Stimulated activated CD8-positive, alpha-beta memory T cell treated with anti-CD3 and anti-CD28 coated beads, Interleukin-12 subunit alpha, Interleukin-12 subunit beta, amount 100 ng/mL, for 24 hours (primary cell): ENCODE measurements around the gene SPOP.

ENCODE experiments used
- DNase-seq: peaks from one replicate; pipeline ENCODE4 v3.0.0-alpha.2; 2020; ENCODE audit errors: extremely low read depth

The SPOP gene

DNA sequence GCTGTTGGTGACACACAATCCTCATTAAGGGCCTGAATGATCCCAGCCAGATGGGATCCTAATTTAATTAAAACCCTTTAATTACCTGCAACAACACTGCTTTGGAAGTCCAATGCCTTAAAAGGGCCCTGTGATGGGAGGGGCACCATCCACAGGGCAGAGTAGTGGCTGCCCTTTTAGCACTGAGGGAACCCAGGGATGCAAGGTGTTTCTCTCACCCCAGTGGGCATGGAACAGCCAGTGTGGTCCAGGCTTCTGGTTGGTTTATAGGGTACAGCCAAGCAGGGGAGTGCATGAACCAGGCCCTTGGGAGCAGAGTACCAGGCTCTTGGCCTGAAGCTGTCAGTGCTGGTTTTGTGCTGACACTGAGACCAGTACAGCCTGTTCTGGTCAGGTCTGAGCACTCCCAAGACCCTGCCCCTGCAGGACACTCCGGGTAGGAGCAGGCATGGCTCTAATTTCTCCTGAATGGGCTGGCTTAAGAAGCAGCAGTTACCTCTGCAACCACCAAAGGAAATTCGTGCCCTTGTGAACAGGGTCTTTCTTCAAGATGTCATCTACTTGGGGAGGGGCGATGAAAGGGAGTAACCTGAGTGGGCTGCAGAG lies 92.4 kb downstream of the SPOP start:
- no peak for DNase-seq

DNA sequence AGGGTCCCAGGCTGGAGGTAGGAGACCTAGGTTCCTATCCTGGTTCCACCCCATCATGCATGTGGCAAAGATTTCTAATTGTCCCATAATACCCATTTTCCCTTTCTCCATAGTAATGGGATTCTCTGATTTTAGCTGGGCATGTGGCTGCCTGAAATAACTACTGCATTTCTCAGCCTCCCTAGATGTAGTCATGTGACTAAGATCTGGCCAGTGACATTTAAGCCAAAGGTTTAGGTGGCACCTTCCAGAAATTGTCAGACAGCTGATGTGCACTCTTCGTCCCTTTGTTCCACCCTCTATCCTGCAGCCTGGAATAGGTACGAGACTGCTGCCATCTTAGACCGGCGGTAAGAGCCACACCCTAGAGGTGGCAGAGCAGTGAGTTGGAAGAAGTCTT lies 94.0 kb downstream of the SPOP start:
- no peak for DNase-seq

DNA sequence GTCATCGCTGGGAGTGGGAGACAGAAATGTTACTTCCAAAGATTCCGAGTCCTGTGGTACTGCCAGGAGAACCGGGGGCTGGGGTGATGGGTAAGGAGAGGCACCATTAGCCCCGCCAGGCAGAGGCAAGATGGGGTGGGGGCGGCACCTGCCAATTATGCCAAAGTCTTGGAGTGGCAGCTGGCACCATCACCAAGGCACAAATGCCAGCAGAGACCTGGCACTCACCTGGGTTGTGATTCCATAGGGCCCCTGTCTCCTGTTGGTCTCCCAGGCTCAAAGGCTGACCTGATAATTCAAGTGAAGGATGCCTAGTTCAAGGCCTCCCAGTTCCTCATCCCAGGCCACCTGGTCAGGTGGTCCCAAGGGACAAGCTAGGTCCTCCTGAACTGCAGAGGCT lies 94.7 kb downstream of the SPOP start:
- DNase-seq = no peak

DNA sequence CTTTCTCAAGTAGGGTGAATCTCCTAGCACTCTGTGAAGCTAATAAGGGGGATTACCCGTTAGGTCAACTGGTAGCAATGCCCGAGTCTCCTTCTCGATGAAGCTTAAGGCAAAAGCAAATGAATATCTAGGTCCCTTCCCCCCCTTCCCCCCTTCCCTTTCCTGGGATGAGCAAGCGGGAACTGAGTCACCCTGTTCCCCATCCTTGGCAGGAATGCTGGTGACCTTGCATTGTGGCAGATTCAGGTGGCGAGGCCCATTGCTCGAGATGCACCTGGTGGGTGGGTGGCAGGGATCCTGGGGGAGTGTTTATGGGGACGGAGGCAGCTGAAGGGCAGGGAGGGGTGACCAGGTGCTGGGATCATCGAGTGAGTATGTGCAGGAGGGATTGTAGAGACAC lies 95.1 kb downstream of the SPOP start:
- no peak for DNase-seq

DNA sequence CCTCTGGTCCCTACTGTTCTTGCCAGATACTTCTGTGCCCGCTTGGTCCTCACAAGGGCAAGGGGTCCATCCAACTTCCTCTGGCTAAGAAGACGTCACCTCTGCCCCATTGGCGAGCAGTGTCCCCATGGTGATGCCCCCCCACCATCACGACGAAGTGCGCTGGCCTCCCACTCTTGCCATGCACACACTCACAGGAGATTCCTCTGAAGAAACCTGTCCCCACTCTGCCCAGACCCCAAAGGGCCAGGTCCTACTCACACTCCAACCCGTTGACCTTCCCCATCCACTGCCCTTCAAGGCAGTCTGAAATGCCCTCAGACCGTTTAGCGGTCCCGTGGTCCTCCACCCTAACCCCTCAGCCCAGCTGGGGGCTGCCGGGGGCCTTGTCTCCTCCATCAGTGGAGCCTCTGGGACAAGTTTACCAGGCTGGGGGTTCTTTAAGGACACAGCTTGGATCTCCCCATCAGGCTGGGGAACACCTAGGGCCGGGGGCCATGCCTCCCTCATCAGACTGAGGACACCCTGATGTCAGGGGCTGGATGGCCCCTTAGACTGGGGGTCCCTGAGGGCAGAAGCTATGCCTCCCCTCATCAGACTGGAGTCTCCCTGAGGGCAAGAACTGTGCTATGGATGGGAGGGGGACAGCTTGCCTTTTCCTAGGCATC lies 95.7 kb downstream of the SPOP start:
- DNase-seq = no peak

DNA sequence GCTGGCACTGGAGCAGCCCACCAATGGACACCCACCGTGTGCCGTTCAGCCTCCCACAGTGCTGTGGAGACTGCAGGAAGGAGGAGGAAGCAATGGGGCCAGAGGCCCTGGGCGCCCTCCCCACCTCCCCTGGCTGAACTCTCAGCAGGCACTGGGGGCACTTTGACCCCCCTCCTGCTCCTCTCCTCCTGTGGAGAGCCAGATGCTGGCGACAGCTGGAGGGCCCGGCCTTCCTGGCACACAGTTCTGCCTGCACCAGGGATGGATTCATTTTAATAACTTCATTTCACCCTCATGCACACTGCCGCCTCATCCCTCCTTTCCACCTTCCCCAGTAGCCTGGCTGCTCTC lies 96.3 kb downstream of the SPOP start:
- DNase-seq = no peak

DNA sequence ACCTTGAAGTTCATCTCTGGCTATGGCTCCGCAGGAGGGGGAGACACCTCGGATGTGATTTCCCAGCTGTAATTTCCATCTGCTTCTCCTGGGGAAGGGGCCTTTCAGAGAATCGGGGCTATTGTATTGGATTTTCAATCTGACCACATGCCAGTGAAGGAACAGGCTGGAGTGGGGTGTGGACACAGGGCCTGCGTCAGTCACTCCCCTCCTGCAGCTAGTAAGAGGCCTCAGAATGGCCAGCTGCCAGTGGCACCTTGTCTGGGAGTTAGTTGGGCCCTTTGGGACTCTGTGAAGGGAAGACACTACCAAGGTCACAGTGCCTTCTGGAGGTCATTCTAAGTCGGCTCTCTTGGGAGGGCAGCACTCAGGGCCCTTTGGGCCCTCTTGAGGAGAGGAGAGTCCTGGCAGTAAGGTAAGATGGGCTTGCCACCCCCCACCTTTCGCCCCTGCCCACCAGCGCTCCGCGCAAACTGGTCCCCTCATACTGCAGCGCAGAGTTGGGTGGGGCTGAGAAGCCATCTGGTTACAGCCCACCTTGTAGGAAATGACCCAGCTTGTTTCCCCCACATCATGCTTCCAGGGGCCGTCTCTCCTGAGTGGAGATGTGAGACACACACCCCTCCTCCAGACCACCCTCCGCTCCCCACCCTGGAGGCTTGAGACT lies 96.8 kb downstream of the SPOP start:
- no peak for DNase-seq

DNA sequence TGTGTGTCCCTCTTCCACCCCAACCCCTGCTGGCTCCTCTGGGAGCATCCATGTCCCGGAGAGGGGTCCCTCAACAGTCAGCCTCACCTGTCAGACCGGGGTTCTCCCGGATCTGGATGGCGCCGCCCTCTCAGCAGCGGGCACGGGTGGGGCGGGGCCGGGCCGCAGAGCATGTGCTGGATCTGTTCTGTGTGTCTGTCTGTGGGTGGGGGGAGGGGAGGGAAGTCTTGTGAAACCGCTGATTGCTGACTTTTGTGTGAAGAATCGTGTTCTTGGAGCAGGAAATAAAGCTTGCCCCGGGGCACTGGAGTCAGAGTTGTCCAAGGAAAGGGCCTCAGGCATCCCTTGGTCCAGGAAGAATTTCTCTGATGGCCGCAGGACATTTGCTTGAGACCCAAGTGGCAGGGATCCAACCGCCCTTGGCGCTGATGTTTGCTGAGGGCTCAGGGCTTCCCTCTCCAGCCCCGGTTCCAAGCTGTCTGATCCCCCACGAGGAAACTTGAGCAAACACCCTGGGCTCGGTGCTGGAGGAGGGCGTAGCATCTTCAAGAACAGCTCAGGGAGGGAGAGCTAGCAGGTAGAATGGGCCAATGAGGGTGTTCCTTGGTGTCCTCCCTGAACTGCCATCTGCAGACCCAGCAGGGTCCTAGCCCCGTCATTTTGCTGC lies 97.7 kb downstream of the SPOP start:
- DNase-seq = no peak

DNA sequence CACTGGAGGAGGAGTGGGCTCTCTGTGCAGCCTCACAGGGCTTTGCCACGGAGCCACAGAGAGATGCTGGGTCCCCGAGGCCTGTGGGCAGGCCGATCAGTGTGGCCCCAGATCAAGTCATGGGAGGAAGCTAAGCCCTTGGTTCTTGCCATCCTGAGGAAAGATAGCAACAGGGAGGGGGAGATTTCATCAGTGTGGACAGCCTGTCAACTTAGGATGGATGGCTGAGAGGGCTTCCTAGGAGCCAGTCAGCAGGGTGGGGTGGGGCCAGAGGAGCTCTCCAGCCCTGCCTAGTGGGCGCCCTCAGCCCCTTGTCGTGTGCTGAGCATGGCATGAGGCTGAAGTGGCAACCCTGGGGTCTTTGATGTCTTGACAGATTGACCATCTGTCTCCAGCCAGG lies 98.4 kb downstream of the SPOP start:
- no peak for DNase-seq

DNA sequence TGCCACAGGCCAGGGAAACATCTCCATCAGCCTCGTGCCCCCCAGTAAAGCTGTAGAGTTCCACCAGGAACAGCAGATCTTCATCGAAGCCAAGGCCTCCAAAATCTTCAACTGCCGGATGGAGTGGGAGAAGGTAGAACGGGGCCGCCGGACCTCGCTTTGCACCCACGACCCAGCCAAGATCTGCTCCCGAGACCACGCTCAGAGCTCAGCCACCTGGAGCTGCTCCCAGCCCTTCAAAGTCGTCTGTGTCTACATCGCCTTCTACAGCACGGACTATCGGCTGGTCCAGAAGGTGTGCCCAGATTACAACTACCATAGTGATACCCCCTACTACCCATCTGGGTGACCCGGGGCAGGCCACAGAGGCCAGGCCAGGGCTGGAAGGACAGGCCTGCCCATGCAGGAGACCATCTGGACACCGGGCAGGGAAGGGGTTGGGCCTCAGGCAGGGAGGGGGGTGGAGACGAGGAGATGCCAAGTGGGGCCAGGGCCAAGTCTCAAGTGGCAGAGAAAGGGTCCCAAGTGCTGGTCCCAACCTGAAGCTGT lies 98.9 kb downstream of the SPOP start:
- no peak for DNase-seq

DNA sequence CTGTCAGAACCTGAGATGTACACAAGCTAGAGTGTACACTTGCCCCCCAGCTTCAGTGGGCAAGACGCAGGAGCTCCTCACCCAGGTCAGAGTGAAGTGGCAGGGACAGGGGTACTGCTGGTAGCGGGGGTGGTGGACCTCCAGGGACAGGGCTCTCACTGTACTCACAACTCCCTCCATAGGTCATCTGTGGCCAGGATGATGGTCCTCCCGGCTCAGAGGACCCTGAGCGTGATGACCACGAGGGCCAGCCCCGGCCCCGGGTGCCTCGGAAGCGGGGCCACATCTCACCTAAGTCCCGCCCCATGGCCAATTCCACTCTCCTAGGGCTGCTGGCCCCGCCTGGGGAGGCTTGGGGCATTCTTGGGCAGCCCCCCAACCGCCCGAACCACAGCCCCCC lies 99.5 kb downstream of the SPOP start:
- DNase-seq = no peak

DNA sequence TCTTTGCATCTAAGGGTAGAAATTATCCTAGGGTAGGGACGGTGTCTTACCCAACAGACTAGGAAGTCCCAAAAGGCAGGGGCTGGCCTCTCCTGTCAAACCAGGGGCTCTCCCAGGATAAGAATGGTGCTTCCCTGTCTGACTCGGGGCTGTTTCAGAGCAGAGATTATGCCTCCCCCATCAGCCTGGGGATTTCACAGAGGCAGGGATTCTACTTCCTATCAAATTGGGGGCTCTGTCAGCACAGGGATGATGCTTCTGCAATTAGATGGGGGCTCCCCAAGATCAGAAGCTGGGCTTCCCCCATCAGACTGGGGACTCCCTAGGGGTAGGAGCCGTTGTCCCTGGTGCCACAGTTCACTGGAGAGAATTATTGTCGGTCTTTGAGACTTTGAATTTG lies 99.9 kb downstream of the SPOP start:
- DNase-seq = no peak

DNA sequence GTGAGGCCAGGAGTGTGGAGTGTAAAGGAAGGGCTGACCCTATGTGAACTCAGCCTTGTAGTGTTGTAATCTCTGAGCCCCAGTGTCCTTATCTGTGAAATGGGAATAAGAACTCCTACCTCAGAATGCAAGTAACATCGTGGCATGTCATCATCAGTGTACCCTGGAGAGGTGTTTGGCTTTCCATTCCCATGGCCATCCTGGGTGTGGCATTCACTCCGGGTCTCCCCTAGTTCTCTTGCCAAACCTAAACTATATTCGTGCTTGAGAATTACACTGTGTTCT lies 100.3 kb downstream of the SPOP start:
- DNase-seq = no peak

DNA sequence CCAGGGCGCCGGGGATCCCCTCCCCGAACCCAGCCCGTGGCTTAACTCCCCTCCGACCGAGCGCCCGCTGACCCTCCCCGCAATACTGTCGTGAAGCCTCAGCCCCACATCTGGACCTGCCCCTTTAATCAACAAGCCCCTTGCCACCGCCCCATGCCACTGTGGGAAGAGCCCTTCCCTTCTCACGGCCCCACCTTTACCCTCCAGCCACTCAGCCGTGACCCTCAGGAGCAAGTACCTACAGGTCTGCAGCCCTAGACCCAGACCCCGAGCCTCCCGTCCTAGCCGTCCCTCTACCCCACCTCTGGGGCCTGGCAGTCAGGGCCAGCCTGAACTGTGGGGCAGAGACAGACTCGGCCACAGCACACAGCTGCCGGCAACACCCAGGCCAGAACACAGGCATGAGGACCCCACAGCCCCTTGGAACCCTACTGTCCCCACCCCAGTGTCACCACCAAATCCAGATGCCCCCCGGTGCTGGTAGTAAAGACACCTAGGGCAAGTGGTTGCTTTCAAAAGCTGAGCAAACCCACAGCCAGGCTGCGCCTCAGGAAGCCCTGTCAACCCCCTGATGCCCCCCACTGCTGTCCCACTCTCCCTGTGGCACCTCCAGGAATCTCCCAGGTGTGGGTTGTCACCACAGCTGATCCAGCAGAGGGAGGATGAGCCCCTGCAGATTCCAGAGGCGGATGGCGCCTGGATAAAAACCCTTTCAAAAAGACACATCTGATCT lies 100.8 kb downstream of the SPOP start:
- no peak for DNase-seq

DNA sequence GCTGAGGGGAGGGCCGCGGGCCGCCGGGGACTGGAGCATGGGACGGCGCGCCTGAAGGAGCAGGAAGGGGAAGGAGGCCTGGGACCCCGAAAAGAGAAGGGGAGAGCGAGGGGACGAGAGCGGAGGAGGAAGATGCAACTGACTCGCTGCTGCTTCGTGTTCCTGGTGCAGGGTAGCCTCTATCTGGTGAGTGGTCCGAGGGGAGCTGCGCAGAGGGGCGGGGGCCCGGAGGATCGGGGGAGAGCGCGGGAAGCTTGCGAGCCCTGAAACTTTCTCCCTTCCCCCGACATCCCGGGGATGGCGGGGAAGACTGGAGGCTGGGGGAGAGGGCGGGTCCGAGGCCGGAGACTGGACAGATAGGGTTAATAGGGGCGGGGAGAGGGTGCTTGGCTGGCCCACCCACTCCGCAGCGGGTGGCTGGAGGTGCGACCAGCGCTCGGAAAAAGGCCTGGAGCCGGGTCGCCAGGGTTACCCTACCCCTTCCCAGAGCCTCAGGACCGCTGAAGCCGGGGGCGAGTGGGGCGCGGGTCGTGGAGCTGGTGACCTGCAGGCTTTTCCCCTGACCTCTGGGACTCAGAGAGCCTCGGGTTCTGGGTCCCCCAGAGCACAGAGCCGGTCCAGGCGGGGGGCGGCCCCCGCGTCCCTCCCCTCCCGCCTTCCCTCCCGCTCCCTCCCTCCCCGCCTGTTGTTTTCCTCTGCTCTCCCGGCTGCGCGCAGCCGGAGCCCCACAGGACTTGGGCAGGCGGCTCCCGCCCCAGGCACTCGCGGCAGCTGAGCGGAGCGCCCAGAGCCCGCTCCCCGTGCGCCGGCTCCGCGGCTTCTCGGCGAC lies 101.6 kb downstream of the SPOP start:
- no peak for DNase-seq

DNA sequence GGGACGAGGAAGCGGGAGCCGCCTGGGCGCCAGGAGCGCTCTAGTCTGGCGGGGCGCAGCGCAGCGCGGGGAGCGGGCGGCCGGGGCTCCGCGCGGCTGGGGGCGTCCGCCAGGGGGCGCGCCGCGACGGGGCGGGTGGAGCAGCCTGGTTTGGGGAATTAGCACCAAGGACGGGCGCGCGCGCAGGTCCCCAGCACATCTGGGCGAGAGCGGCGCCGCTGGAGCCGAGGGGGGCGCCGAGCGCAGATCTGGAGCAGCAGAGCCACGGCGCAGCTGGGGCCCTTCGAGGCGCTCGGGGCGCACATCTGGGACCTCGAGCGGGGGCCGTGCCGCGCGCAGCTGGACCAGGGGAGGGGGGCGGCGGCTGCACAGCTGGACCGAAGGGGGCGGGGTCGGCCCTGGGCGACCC lies 102.2 kb downstream of the SPOP start, which contains the start of gene NXPH3:
Gene NXPH3 (plus strand): TSS at position 193 of the 409 bp plus-strand sequence. CDS start 349 bp downstream, outside the sequence.
- DNase-seq = peak; percentile 22

DNA sequence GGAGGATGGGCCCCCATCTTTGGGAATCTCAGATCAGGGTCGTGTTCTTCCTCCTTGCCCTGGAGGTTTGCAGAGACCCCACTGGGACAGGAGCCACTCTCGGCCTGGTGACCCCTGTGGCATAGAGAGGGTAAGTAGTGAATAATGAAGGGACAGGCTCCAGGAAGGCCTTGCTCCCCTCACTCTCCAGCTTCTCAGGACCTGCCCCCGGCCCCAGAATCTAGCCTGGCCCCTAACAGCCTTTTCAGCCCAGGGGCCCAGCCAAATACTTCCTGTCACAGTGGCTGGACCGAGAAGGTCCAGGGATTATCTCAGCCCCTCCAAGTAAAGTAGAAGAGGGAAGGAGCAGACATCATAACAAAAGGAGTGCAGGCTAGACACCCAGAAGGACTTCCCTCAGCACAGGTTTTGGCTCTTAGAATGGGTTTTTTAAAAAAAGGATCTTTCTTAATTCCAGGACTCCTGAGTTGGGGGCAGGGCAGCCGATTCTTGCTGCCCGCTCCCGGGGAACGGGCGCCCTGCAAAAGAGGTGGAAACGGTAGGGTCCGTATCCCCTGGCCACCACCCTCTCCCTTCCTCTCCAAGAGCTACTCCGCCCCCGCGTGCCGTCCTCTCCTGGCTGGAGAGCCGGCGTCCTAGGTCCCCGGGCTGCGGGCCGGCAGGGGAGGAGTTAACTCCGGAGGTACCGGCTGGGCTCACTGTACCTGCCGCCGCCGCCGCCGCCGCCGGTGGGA lies 102.8 kb downstream of the SPOP start:
- no peak for DNase-seq

DNA sequence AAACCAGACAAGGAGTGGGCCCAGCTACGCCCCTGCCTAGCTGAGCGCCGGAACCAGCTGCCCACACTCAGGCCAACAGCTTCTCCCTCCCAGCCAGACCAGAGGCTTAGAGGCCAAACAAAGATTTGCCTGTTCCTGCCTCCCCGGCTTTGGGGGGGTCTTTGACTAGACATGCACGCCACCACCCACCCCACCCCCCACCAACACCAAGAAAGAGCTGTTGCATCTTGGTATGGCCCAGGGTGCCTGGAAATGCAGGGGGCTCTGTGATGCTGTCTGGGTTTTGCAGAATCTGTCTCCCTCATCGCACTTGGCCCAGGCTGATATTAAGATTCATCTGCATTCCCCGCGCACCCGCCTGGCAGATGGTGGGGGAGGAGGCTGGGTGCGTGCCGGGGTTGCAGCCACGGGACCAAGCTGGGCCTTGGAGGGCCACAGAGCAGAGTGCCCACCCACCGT lies 103.5 kb downstream of the SPOP start:
- DNase-seq = no peak

DNA sequence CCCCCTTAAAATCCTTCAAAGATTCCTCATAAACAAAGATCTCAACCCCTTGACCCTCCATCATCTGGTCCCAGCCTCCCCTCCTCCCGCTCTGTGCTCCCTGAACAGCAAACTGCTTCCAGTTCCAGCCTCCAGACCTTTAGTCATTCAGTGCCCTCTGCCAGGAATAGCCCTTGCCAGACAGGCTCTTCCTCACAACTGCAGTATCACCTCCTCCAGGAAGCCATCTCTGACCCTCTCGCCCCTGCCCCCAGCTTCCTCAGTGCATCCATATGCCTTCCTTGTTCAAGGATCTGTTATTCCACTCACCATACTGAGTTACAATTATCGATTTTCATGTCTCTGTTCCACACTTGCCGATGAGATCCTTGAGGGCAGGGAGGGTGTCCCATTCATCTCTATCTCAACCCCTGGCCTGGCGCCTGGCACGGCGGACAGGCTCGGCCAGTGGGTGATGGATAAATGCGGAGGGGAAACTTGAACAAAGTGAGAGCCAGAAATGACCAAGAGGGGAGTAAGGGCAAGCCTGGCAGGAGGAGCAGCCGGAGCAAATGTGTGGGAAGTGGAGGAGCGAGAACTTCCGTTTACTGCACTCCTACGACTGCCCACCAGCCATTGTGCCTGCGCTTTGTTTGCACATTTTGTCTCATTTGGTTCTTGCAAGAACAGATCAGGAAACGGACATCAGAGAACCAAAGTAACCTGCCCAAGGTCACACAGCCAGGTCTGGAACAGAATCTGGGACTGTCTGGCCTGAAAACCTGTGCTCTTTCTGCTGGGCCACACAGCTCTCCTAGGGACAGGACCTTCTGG lies 104.2 kb downstream of the SPOP start:
- DNase-seq = no peak
